T-cell (primary cell): ENCODE data around the gene TMED10. TPM values are rescaled to one million over a fixed set of nuclear protein-coding genes. Genes with fewer than 3 reads are reported as not detected.
A peak's percentile ranks its signal among the peaks of the same experiment; 100 is the strongest.
"Not testable (repeated sequence)": the region's sequence is repeated elsewhere in the genome, so short reads cannot be mapped to it uniquely, and the experiment has no call there.

ENCODE experiments used
- ATAC-seq, 4 experiments: fragments of 200-7000 bp in 3 of 4; fragments of 150-1000 bp in 1 of 4; cut with Tn5 transposase; replicated peaks in 1 of 4; 1 replicate in 3 of 4; 2 replicates in 1 of 4; pipeline ENCODE4 v1.10.0; 2021; ENCODE audit warnings: moderate library complexity in 3 of 4, mild to moderate bottlenecking in 2 of 4, moderate number of reproducible peaks in 1 of 4
- CTCF ChIA-PET, 2 donors: fragments of 300-600 bp; sonication (Branson Sonifier 250); formaldehyde crosslinking; loops; one replicate each; lab custom pipeline; 2022; ENCODE audit warnings: antibody characterized with exemption in 2 of 2; lab: Charles Lee
- POLR2A ChIA-PET, 2 donors: fragments of 300-600 bp; sonication (Branson Sonifier 250); formaldehyde crosslinking; loops; one replicate each; lab custom pipeline; 2022; ENCODE audit warnings: antibody characterized with exemption in 2 of 2; lab: Charles Lee
- DNase-seq, 35 experiments: peaks; one replicate each; pipeline versions ENCODE4 v3.0.0 to v3.0.0-alpha.2; 2013 to 2023
- H3K27ac ChIP-seq: one replicate; pipeline ENCODE4 v1.5.1; 2013; ENCODE audit warnings: low read length
- H3K27me3 ChIP-seq, 2 experiments: replicated peaks in 1 of 2; 1 replicate in 1 of 2; 2 replicates in 1 of 2; pipeline versions ENCODE4 v1.6.1 to v1.7.0; 2013; ENCODE audit warnings: low read length in 1 of 2, mixed read lengths in 1 of 2; ENCODE audit not compliant: control insufficient read depth in 2 of 2, insufficient read depth in 2 of 2; ENCODE audit errors: extremely low read depth in 1 of 2
- H3K36me3 ChIP-seq, 2 donors: 1 replicate in 1 of 2; 2 replicates in 1 of 2; pipeline versions ENCODE4 v1.6.1 to v1.7.0; 2013; ENCODE audit warnings: low read length in 1 of 2; ENCODE audit not compliant: control insufficient read depth in 2 of 2, insufficient read depth in 1 of 2; ENCODE audit errors: extremely low read depth in 1 of 2
- H3K4me1 ChIP-seq, 2 experiments: 1 replicate in 1 of 2; 2 replicates in 1 of 2; pipeline versions ENCODE4 v1.6.1 to v1.7.0; 2013; ENCODE audit warnings: low read length in 2 of 2, mixed read lengths in 1 of 2; ENCODE audit not compliant: insufficient read depth in 2 of 2, control insufficient read depth in 1 of 2; ENCODE audit errors: extremely low read depth in 1 of 2
- H3K4me3 ChIP-seq, 2 donors: 1 replicate in 1 of 2; 2 replicates in 1 of 2; pipeline versions ENCODE4 v1.5.1 to v1.7.0; 2013; ENCODE audit warnings: mild to moderate bottlenecking in 2 of 2, low read length in 1 of 2, moderate library complexity in 1 of 2; ENCODE audit not compliant: control insufficient read depth in 1 of 2; ENCODE audit errors: extremely low read depth in 1 of 2
- H3K9me3 ChIP-seq: 2 replicates; pipeline ENCODE4 v1.7.0; 2013
- H3K27ac Mint-ChIP-seq, 2 donors: one replicate each; pipeline ENCODE4 v1.8.0; 2020 to 2021; ENCODE audit warnings: mild to moderate bottlenecking in 2 of 2, mixed read lengths in 2 of 2
- H3K27me3 Mint-ChIP-seq, 2 donors: one replicate each; pipeline ENCODE4 v1.8.0; 2021 to 2022; ENCODE audit warnings: mixed read lengths in 2 of 2
- H3K36me3 Mint-ChIP-seq: one replicate; pipeline ENCODE4 v1.8.0; 2021; ENCODE audit warnings: mixed read lengths
- H3K4me1 Mint-ChIP-seq, 3 donors: one replicate each; pipeline ENCODE4 v1.8.0; 2020 to 2022; ENCODE audit warnings: mixed read lengths in 3 of 3, mild to moderate bottlenecking in 1 of 3
- H3K4me3 Mint-ChIP-seq, 3 donors: one replicate each; pipeline ENCODE4 v1.8.0; 2020 to 2022; ENCODE audit warnings: mild to moderate bottlenecking in 3 of 3, mixed read lengths in 3 of 3, moderate library complexity in 3 of 3
- H3K9me3 Mint-ChIP-seq, 3 donors: one replicate each; pipeline ENCODE4 v1.8.0; 2020 to 2022; ENCODE audit warnings: mixed read lengths in 3 of 3
- WGBS: methylation state at CpG from one replicate; pipeline ENCODE4 v1.1.5; 2013; ENCODE audit warnings: missing lambda C conversion rate; ENCODE audit not compliant: insufficient coverage; 5-methylcytosine and 5-hydroxymethylcytosine counted together
- total RNA-seq, 35 experiments: library from RNA in 6 of 35; stranded (reverse) in 6 of 35; fragments of 120-200 nt in 1 of 35; gene quantifications; one replicate each; pipeline versions ENCODE4 v1.2.1 to v1.2.4 and lab custom pipeline; 2013 to 2026

The TMED10 gene
- total RNA-seq, 5 donors from 2014 or later (not counting 1 experiment from before 2014, with no cell fraction given) = 143 to 193 (median 151) TPM

DNA sequence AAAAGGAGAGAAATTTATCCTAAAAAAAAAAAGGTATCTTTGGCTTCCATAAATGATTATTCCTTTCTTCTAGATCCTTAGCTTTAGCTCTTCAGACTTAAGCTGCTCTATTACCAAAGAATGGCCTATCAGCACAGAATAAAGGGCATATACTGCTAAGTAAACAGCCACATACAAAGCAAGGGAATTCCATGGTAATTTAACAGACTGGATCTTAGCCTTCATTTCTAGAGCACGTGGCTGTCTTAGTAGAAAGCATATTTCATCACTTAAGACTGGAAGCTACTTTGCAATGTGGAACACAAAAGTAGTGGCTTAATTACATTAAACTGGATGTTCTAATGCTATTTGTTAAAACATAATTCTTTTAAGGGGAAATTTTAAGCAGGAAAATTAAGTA lies 23.1 kb downstream of the TMED10 start:
- Histone ChIP-seq H3K36me3 (peaks cover 0 to 26% of the 10 kb centered on the region in 2 donors), H3K27ac (no peak overlapping the region), H3K9me3 (no peaks in the 10 kb centered on the region), H3K4me1 (peaks cover 0 to 14% of the 10 kb centered on the region in 2 experiments), H3K4me3 (no peak overlapping the region), H3K27me3 (no peaks in the 10 kb centered on the region)
- Mint-ChIP-seq H3K9me3 (no peaks in the 10 kb centered on the region), H3K27ac (no peak overlapping the region), H3K4me1 (peaks cover 44 to 55% (median 49%) of the 10 kb centered on the region in 3 donors), H3K4me3 (no peak overlapping the region), H3K36me3 (peaks cover 26% of the 10 kb centered on the region), H3K27me3 (no peaks in the 10 kb centered on the region)
- no peak for ATAC-seq
- CTCF ChIA-PET = interaction anchor here (0.6 to 0.9 kb wide), 7 partner anchors 13 to 334 kb away, joined by 3 to 11 read pairs (median 4); no protein-coding TSS in a partner anchor
- POLR2A ChIA-PET = interaction anchor here in 1 of 2 donors (0.7 kb wide), 1 partner anchor 15 kb away, joined by 6 read pairs; no protein-coding TSS in a partner anchor
- WGBS = no CpG with 5 or more reads among the region's 1 CpG
- DNase-seq = no peak

- H3K4me3 Mint-ChIP-seq = no peak overlapping the region
- no CpG with 5 or more reads among the region's 1 CpG for WGBS
- CTCF ChIA-PET = no interaction called here
Observed at GRCh38 chr14:75151851-75152250, 24.6 kb downstream of the TMED10 start.

GRCh38 chr14:75150637-75151036 lies 25.8 kb downstream of the TMED10 start:
- H3K9me3 ChIP-seq, DNase-seq, POLR2A ChIA-PET, H3K27ac ChIP-seq, H3K27me3 ChIP-seq, ATAC-seq, H3K4me3 Mint-ChIP-seq, H3K9me3 Mint-ChIP-seq, H3K4me3 ChIP-seq, H3K4me1 ChIP-seq, H3K27me3 Mint-ChIP-seq, H3K27ac Mint-ChIP-seq, CTCF ChIA-PET: not testable (repeated sequence)
- WGBS = 100% methylated on average over 3 of the region's 6 CpGs
- H3K36me3 ChIP-seq = peaks cover 0 to 34% of the 10 kb centered on the region in 2 donors
- Mint-ChIP-seq H3K36me3 (peaks cover 38% of the 10 kb centered on the region), H3K4me1 (peaks cover 43 to 54% (median 48%) of the 10 kb centered on the region in 3 donors)

More at GRCh38 chr14:75151851-75152250, 24.6 kb downstream of the TMED10 start:
- H3K9me3 Mint-ChIP-seq = no peaks in the 10 kb centered on the region
- POLR2A ChIA-PET = no interaction called here
- Histone ChIP-seq H3K4me1 (peaks cover 0 to 12% of the 10 kb centered on the region in 2 experiments), H3K4me3 (no peak overlapping the region), H3K36me3 (peaks cover 0 to 32% of the 10 kb centered on the region in 2 donors), H3K27ac (no peak overlapping the region), H3K9me3 (no peaks in the 10 kb centered on the region), H3K27me3 (no peaks in the 10 kb centered on the region)
- ATAC-seq (no peak), DNase-seq (no peak)
- peak overlapping the region in 1 of 2 donors; percentile 43 for H3K27ac Mint-ChIP-seq
- H3K27me3 Mint-ChIP-seq = no peaks in the 10 kb centered on the region
- H3K36me3 Mint-ChIP-seq = peaks cover 28% of the 10 kb centered on the region
- peaks cover 41 to 57% (median 50%) of the 10 kb centered on the region in 3 donors for H3K4me1 Mint-ChIP-seq

DNA sequence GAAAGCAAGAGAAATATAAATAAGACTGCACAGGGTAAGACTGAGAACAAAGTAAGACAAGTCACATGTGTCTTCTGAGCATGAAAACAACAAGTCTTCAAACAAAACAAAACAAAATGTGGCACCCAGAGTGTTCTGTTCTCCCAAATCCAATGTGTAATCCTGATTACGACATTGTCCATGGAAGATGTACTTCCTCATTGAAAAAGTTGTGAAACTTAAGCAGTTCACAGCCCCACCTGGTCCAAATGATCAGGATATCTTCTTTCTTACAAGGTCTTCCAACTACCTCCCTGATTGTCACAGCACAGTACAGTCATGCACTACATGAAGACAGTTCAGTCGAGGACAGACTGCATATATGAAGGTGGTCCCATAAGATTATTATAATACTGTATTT lies 26.3 kb downstream of the TMED10 start:
- WGBS = no CpG with 5 or more reads among the region's 2 CpGs
- H3K36me3 Mint-ChIP-seq = peaks cover 38% of the 10 kb centered on the region
- CTCF ChIA-PET = no interaction called here
- H3K4me1 Mint-ChIP-seq = peaks cover 43 to 53% (median 46%) of the 10 kb centered on the region in 3 donors
- ATAC-seq (no peak), DNase-seq (no peak)
- H3K9me3 ChIP-seq = no peaks in the 10 kb centered on the region
- peaks cover 10 to 11% of the 10 kb centered on the region in 2 experiments for H3K4me1 ChIP-seq
- H3K27ac Mint-ChIP-seq = no peak overlapping the region
- H3K4me3 Mint-ChIP-seq = no peak overlapping the region
- POLR2A ChIA-PET = no interaction called here
- no peaks in the 10 kb centered on the region for H3K27me3 ChIP-seq
- no peaks in the 10 kb centered on the region for H3K27me3 Mint-ChIP-seq
- H3K9me3 Mint-ChIP-seq = no peaks in the 10 kb centered on the region
- no peak overlapping the region for H3K4me3 ChIP-seq
- peaks cover 3 to 34% of the 10 kb centered on the region in 2 donors for H3K36me3 ChIP-seq
- no peak overlapping the region for H3K27ac ChIP-seq

GRCh38 chr14:75147423-75148071 lies 28.9 kb downstream of the TMED10 start:
- no peak overlapping the region for H3K27ac ChIP-seq
- POLR2A ChIA-PET = interaction anchor here in 1 of 2 donors (0.6 kb wide), 2 partner anchors 111 to 766 kb away, joined by 4 to 5 read pairs; no protein-coding TSS in a partner anchor
- ATAC-seq (peak in 1 of 4 experiments; percentile 30), DNase-seq (peak in 12 of 35 experiments; percentile 9 to 52 (median 16))
- 83% methylated on average over 6 of the region's 13 CpGs for WGBS
- Mint-ChIP-seq H3K36me3 (peaks cover 44% of the 10 kb centered on the region), H3K4me3 (no peak overlapping the region), H3K27ac (no peak overlapping the region), H3K27me3 (no peaks in the 10 kb centered on the region), H3K4me1 (peaks cover 61 to 68% (median 62%) of the 10 kb centered on the region in 3 donors), H3K9me3 (no peaks in the 10 kb centered on the region)
- no peaks in the 10 kb centered on the region for H3K9me3 ChIP-seq
- peaks cover 4 to 39% of the 10 kb centered on the region in 2 donors for H3K36me3 ChIP-seq
- peaks cover 15 to 18% of the 10 kb centered on the region in 2 experiments for H3K4me1 ChIP-seq
- H3K4me3 ChIP-seq = no peak overlapping the region
- CTCF ChIA-PET = interaction anchor here (0.6 to 0.7 kb wide), 2 partner anchors 158 to 375 kb away, joined by 3 to 5 read pairs; no protein-coding TSS in a partner anchor
- no peaks in the 10 kb centered on the region for H3K27me3 ChIP-seq

GRCh38 chr14:75144944-75145343 lies 31.5 kb downstream of the TMED10 start:
- no peak overlapping the region for H3K4me3 Mint-ChIP-seq
- ChIA-PET CTCF (interaction anchor here in 1 of 2 donors (0.6 to 2.0 kb wide), 2 partner anchors 8 to 155 kb away, joined by 5 to 8 read pairs; no protein-coding TSS in a partner anchor), POLR2A (no interaction called here)
- Histone ChIP-seq H3K36me3 (peaks cover 4 to 18% of the 10 kb centered on the region in 2 donors), H3K27me3 (no peaks in the 10 kb centered on the region), H3K4me3 (no peak overlapping the region), H3K4me1 (peaks cover 24 to 31% of the 10 kb centered on the region in 2 experiments), H3K27ac (peak overlapping the region; percentile 24), H3K9me3 (no peaks in the 10 kb centered on the region)
- 43% methylated on average over 3 of the region's 5 CpGs for WGBS
- H3K27ac Mint-ChIP-seq = peak overlapping the region; percentile 5 to 48
- H3K4me1 Mint-ChIP-seq = peaks cover 67 to 74% (median 68%) of the 10 kb centered on the region in 3 donors
- no peaks in the 10 kb centered on the region for H3K9me3 Mint-ChIP-seq
- peaks cover 28% of the 10 kb centered on the region for H3K36me3 Mint-ChIP-seq
- H3K27me3 Mint-ChIP-seq = no peaks in the 10 kb centered on the region
- peak in 10 of 35 experiments; percentile 4 to 45 (median 11) for DNase-seq
- ATAC-seq = peak in 1 of 4 experiments; percentile 85
